Stimulated activated naive CD8-positive, alpha-beta T cell treated with anti-CD3 and anti-CD28 coated beads, Interleukin-15, amount 100 ng/mL, for 72 hours (primary cell): ENCODE data around the gene C16orf74.

ENCODE experiments used
- ATAC-seq: fragments of 150-1000 bp; cut with Tn5 transposase; 2 replicates; pipeline ENCODE4 v1.10.0; 2021; ENCODE audit warnings: mild to moderate bottlenecking, moderate library complexity
- DNase-seq, 2 donors: peaks; one replicate each; pipeline ENCODE4 v3.0.0; 2021 to 2022
- H3K27ac Mint-ChIP-seq, 2 donors: one replicate each; pipeline ENCODE4 v1.8.0; 2022; ENCODE audit warnings: mild to moderate bottlenecking in 2 of 2, mixed read lengths in 2 of 2, moderate library complexity in 2 of 2
- H3K27me3 Mint-ChIP-seq: one replicate; pipeline ENCODE4 v1.8.0; 2022; ENCODE audit warnings: mixed read lengths
- H3K4me1 Mint-ChIP-seq: one replicate; pipeline ENCODE4 v1.8.0; 2022; ENCODE audit warnings: mild to moderate bottlenecking, mixed read lengths
- H3K4me3 Mint-ChIP-seq, 2 donors: one replicate each; pipeline ENCODE4 v1.8.0; 2022; ENCODE audit warnings: mild to moderate bottlenecking in 2 of 2, mixed read lengths in 2 of 2, moderate library complexity in 1 of 2
- H3K9me3 Mint-ChIP-seq, 2 donors: one replicate each; pipeline ENCODE4 v1.8.0; 2022; ENCODE audit warnings: mixed read lengths in 2 of 2

C16orf74 gene

GRCh38 chr16:85670840-85671239, 80.1 kb downstream of the C16orf74 start:
- Mint-ChIP-seq H3K4me3 (no peak overlapping the region), H3K4me1 (peaks cover 15% of the 10 kb centered on the region), H3K27me3 (no peaks in the 10 kb centered on the region), H3K9me3 (no peaks in the 10 kb centered on the region), H3K27ac (peak overlapping the region in 1 of 2 donors; percentile 81)
- ATAC-seq (no peak), DNase-seq (no peak)

DNA sequence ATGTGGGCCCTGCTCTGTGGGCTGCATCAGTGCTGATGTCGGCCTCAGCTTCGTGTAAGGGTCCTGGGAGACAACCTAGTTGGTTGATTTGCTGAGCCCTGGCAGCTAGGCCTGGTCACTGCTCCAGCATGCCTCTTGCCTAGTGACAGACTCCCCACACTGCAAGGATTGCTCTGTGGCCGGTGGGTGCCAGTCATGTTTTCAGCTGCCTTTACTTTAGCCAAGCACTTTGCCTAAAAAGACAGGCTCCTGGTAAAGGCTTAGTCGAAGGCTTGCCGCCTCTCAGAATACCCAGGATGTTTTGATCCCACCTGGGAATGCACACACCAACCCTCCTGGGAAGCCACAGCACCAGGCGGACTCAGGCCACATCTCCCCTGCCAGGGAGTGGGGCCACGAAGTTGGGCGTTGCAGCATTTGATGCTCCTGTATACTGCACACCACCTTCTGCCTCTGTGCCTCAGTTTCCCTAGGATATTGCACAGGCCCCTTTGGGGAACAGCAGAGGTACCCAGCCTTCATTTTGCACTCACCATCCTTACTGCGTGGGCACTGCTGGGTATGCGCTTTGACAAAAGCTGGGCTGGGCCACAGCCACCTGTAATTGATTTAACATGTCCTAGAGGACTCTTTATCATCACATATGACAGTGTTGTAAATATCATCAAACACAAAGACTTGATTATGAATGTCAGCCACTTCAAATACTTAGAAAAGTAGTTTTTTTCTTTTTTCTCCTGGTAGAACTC, 82.0 kb downstream of the C16orf74 start:
- H3K9me3 Mint-ChIP-seq = no peaks in the 10 kb centered on the region
- H3K27me3 Mint-ChIP-seq = no peaks in the 10 kb centered on the region
- no peaks in the 10 kb centered on the region for H3K4me1 Mint-ChIP-seq
- DNase-seq (no peak), ATAC-seq (no peak)
- no peak overlapping the region for H3K27ac Mint-ChIP-seq
- H3K4me3 Mint-ChIP-seq = no peak overlapping the region

DNA sequence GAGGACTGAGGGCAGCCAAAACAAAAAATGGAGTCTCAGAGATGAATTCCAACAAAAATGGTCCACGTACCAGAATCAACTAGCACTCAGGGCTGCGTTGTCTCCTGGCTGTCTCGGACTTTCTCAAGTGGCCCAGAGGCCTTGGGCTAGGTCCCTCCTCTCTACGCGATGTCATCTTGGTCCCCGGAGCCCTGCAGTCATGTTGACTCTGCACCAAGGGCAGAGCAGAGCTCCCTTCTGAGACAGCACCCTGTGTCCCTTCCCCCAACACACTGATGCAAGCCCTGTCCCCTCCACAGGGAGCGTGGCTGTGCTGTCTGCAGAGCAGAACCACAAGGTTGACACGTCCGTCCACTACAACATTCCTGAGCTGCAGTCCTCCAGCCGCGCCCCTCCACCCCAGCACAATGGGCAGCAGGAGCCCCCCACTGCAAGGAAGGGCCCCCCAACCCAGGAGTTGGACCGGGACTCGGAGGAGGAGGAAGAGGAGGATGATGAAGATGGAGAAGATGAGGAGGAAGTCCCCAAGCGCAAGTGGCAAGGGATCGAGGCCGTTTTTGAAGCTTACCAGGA, 83.0 kb downstream of the C16orf74 start:
- H3K4me1 Mint-ChIP-seq = no peaks in the 10 kb centered on the region
- DNase-seq (no peak), ATAC-seq (peak; percentile 6)
- no peaks in the 10 kb centered on the region for H3K27me3 Mint-ChIP-seq
- H3K9me3 Mint-ChIP-seq = no peaks in the 10 kb centered on the region
- H3K27ac Mint-ChIP-seq = peak overlapping the region; percentile 6 to 75
- H3K4me3 Mint-ChIP-seq = no peak overlapping the region

- no peak for DNase-seq
- no peak overlapping the region for H3K4me3 Mint-ChIP-seq
- H3K27ac Mint-ChIP-seq = peak overlapping the region in 1 of 2 donors; percentile 59
- H3K9me3 Mint-ChIP-seq = no peaks in the 10 kb centered on the region
- no peaks in the 10 kb centered on the region for H3K4me1 Mint-ChIP-seq
- no peak for ATAC-seq
- no peaks in the 10 kb centered on the region for H3K27me3 Mint-ChIP-seq
These were observed 83.6 kb downstream of the C16orf74 start for GRCh38 chr16:85667261-85667660.

DNA sequence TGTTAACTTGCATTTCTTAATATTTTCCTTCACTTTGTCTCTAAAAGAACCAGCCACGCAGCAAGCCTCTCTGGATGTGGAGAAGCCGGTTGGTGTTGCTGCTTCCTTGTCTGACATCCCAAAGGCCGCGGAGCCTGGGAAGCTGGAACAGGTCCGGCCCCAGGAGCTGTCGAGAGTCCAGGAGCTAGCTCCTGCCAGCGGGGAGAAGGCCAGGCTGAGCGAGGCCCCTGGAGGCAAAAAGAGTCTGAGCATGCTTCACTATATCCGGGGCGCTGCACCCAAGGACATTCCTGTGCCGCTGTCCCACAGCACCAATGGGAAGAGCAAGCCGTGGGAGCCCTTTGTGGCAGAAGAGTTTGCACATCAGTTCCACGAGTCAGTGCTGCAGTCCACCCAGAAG, 85.0 kb downstream of the C16orf74 start:
- no peaks in the 10 kb centered on the region for H3K4me1 Mint-ChIP-seq
- H3K27me3 Mint-ChIP-seq = no peaks in the 10 kb centered on the region
- DNase-seq (no peak), ATAC-seq (no peak)
- H3K4me3 Mint-ChIP-seq = no peak overlapping the region
- peak overlapping the region in 1 of 2 donors; percentile 85 for H3K27ac Mint-ChIP-seq
- no peaks in the 10 kb centered on the region for H3K9me3 Mint-ChIP-seq

GRCh38 chr16:85665373-85665740, 85.5 kb downstream of the C16orf74 start:
- peak overlapping the region in 1 of 2 donors; percentile 85 for H3K27ac Mint-ChIP-seq
- H3K4me3 Mint-ChIP-seq = no peak overlapping the region
- DNase-seq = no peak
- H3K27me3 Mint-ChIP-seq = no peaks in the 10 kb centered on the region
- H3K4me1 Mint-ChIP-seq = no peaks in the 10 kb centered on the region
- no peak for ATAC-seq
- H3K9me3 Mint-ChIP-seq = no peaks in the 10 kb centered on the region

DNA sequence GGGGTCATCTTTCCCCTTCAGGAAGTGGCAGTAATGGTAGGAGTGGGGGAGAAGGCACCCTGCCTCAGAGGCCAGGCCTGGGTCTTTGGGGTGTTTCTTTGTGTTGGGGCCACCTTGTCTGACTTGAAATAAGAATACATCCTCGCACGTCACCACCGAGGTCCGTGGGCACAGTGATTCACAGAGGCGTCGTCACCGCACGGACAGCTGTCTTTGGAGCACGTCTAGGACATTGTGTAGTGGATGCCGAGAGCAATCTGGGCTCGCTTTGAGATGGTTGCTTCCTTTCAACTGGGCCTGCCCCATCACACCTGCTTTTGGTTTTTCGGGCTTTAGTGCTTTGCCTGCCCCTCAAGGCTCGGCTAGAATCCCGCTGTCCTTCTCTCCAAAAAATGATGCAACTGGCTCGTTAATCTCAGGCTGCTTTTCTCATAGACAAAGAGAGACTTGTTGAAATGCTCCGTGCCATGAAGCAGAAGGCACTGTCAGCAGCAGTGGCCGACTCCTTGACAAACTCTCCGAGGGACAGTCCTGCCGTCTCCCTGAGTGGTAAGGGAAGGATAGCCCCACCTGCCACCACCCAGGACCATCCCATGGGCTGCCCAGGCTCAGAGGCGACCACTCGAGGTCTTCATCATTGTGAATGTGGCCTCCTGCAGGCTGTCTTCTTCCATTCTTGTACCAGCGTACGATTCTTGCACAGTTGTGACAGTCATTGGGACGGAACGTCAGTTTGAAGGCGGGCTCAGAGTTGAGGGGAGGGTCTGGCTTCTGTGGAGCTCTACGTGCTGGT, 86.1 kb downstream of the C16orf74 start:
- ATAC-seq (no peak), DNase-seq (no peak)
- peaks cover 3% of the 10 kb centered on the region for H3K4me1 Mint-ChIP-seq
- peak overlapping the region in 1 of 2 donors; percentile 57 for H3K27ac Mint-ChIP-seq
- H3K4me3 Mint-ChIP-seq = no peak overlapping the region
- no peaks in the 10 kb centered on the region for H3K9me3 Mint-ChIP-seq
- no peaks in the 10 kb centered on the region for H3K27me3 Mint-ChIP-seq

DNA sequence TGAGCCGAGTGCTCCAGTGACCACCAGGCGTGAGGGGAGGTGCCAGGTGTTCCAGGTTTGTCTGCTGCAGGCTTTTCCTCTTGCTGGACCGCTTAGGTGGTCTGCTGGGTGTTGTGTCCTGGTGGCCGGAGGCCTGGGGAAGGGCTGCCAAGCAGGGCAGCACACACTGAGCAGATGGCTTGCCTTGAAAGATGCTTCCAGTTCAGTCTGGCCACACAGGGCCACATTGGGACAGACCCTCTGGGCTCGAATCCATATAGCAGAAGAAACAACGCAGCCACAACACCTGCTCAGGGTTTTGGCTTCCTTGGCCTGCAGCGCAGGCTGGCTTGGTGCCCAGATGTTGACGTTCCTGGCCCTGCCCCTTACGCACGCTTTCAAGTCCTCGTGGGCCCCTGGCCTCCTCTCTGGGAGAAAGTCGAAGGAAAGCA, 87.0 kb downstream of the C16orf74 start:
- H3K9me3 Mint-ChIP-seq = no peaks in the 10 kb centered on the region
- peaks cover 6% of the 10 kb centered on the region for H3K4me1 Mint-ChIP-seq
- no peak overlapping the region for H3K4me3 Mint-ChIP-seq
- H3K27ac Mint-ChIP-seq = no peak overlapping the region
- ATAC-seq = no peak
- H3K27me3 Mint-ChIP-seq = no peaks in the 10 kb centered on the region
- no peak for DNase-seq

GRCh38 chr16:85662976-85663830, 87.7 kb downstream of the C16orf74 start:
- Mint-ChIP-seq H3K27me3 (no peaks in the 10 kb centered on the region), H3K4me1 (peaks cover 6% of the 10 kb centered on the region), H3K27ac (peak overlapping the region in 1 of 2 donors; percentile 78), H3K9me3 (no peaks in the 10 kb centered on the region), H3K4me3 (no peak overlapping the region)
- DNase-seq = no peak
- no peak for ATAC-seq

GRCh38 chr16:85662482-85662812, 88.4 kb downstream of the C16orf74 start:
- peak overlapping the region; percentile 76 to 88 for H3K27ac Mint-ChIP-seq
- H3K9me3 Mint-ChIP-seq = no peaks in the 10 kb centered on the region

GRCh38 chr16:85661740-85662481, 89.0 kb downstream of the C16orf74 start:
- no peak for DNase-seq
- ATAC-seq = no peak
- peaks cover 6% of the 10 kb centered on the region for H3K4me1 Mint-ChIP-seq
- H3K4me3 Mint-ChIP-seq = no peak overlapping the region
- H3K27me3 Mint-ChIP-seq = no peaks in the 10 kb centered on the region
- peak overlapping the region in 1 of 2 donors; percentile 88 for H3K27ac Mint-ChIP-seq
- no peaks in the 10 kb centered on the region for H3K9me3 Mint-ChIP-seq

More at GRCh38 chr16:85662482-85662812, 88.4 kb downstream of the C16orf74 start:
- H3K27me3 Mint-ChIP-seq = no peaks in the 10 kb centered on the region
- H3K4me3 Mint-ChIP-seq = no peak overlapping the region
- no peak for ATAC-seq
- DNase-seq = no peak
- H3K4me1 Mint-ChIP-seq = peaks cover 6% of the 10 kb centered on the region

GRCh38 chr16:85660843-85661739, 89.8 kb downstream of the C16orf74 start:
- ATAC-seq (peak; percentile 13), DNase-seq (no peak)
- Mint-ChIP-seq H3K9me3 (no peaks in the 10 kb centered on the region), H3K4me3 (no peak overlapping the region), H3K4me1 (peaks cover 6% of the 10 kb centered on the region), H3K27me3 (no peaks in the 10 kb centered on the region), H3K27ac (no peak overlapping the region)

DNA sequence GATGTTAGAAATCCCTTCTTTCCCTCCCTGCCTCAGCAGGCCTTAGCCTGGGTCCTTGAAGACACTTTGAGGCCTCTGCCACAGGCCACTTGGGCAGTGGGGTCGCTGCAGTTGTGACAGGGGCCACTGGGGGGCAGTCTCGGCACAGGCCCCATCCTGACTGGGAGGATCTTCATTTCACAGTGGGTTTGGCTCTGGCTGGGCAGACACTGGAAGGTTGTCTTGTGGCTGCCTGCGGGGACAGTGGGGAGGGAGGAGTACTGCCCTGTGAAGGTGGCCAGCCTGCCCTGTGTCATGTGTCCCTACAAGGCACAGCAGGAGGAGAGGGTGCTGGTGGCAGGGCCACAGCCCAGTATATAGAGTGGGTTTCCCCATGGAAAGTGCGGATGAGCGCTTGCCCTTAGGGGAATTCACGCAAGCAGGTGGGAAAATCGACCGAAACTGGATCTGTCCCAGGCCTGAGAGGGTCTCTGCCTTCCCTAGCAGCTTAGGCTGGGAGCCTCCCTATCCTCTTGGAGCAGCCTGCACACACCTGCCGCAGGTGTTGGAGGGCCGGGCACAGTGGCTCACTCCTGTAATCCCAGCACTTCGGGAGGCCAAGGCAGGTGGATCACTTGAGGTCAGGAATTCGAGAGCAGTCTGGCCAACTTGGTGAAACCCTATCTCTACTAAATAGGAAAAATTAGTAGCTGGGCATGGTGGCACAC, 90.9 kb downstream of the C16orf74 start:
- ATAC-seq (peak; percentile 79), DNase-seq (peak; percentile 69 to 70)
- Mint-ChIP-seq H3K4me3 (no peak overlapping the region), H3K27ac (peak overlapping the region in 1 of 2 donors; percentile 21), H3K27me3 (no peaks in the 10 kb centered on the region), H3K9me3 (no peaks in the 10 kb centered on the region), H3K4me1 (peaks cover 6% of the 10 kb centered on the region)
